Measurements from ENCODE around the gene COPRS.

The COPRS gene

DNA sequence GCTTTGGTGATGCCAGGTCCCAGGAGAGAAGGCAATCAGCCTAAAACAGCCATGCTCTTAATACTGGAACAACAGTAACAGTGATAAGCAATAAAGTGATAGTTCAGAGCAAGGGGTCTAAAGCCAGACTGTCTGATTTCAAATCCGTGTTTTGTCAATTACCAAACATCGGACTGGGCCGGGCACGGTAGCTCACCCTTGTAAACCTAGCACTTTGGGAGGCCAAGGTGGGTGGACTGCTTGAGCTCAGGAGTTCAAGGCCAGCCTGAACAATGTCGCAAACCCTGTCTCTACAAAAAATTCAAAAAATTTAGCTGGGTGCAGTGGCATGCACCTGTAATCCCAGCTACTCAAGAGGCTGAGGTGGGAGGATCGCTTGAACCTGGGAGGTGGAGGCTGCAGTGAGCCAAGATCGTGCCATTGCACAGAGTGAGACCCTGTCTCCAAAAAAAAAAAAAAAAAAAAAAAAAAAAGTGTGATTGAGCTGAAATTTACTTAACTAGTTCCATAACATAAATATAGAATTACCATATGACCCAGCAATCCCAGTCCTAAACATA lies 5.1 kb downstream of the COPRS start:
- no peak for TF ChIP-seq CTCF (IDR thresholded peaks at IDR 0.05; ENCODE audit: low read depth, low read length, missing control alignments)
- DNase-seq (ENCODE audit: low read depth), result no peak
- H3K4me3 ChIP-seq (ENCODE audit: low read depth, low read length), result no peak overlapping the region

- no peak for DNase-seq (ENCODE audit: low read depth)
- TF ChIP-seq CTCF (IDR thresholded peaks at IDR 0.05; ENCODE audit: low read depth, low read length, missing control alignments), result no peak
- H3K4me3 ChIP-seq (ENCODE audit: low read depth, low read length), result no peak overlapping the region
Observed at GRCh38 chr17:31845291-31845690, 13.8 kb downstream of the COPRS start.

- no peak overlapping the region for H3K4me3 ChIP-seq (ENCODE audit: low read depth, low read length)
- no peak for TF ChIP-seq CTCF (IDR thresholded peaks at IDR 0.05; ENCODE audit: low read depth, low read length, missing control alignments)
- DNase-seq (ENCODE audit: low read depth), result no peak
Observed at GRCh38 chr17:31843070-31843745, 15.8 kb downstream of the COPRS start.

GRCh38 chr17:31842195-31843069 lies 16.6 kb downstream of the COPRS start:
- no peak for DNase-seq (ENCODE audit: low read depth)
- H3K4me3 ChIP-seq (ENCODE audit: low read depth, low read length), result no peak overlapping the region
- TF ChIP-seq CTCF (IDR thresholded peaks at IDR 0.05; ENCODE audit: low read depth, low read length, missing control alignments), result peak; percentile 89

DNA sequence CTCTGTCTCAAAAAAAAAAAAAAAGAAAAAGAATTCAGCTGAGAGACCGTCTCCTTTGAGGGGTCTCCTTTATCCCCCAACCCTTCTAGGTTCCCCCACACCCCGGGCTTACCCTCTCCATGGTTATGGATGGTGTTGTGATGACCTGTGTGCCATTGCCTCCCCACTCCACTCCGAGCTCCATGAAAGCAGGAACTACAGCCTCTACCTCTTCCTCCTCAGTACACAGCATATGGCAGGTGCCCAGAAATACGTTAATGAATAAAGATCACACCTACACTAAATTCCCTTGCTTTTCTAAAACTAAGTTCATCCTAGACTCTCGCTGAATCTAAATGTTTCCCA lies 17.2 kb downstream of the COPRS start:
- H3K4me3 ChIP-seq (ENCODE audit: low read depth, low read length), result no peak overlapping the region
- no peak for DNase-seq (ENCODE audit: low read depth)
- no peak for TF ChIP-seq CTCF (IDR thresholded peaks at IDR 0.05; ENCODE audit: low read depth, low read length, missing control alignments)

DNA sequence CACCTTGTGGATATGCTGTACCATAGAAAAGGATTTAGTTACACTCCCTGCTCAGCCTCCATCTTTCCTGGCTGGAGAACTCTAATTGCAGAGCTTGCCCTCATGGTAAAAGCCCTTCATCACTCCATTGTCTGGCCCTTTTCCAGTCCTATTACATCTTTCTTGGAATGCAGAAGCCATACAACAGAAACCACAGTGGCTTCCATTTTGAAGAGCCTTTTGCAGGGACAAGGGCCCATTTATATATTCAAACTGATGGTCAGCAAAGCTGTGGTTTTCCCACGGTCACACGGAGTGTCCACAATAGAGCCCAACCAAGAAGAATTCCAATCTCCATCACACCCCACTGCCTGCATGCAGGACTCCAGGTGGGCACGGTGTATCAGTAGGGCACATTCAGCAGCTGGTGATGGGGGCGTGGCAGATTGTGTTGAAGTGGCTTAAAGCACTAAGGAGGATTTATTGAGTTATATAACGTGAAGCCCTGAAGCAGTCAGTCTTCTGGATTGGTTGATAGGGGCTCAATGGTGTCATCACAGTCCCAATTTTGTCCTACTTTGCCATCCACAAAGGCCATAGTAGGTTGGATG lies 20.3 kb downstream of the COPRS start:
- no peak for TF ChIP-seq CTCF (IDR thresholded peaks at IDR 0.05; ENCODE audit: low read depth, low read length, missing control alignments)
- H3K4me3 ChIP-seq (ENCODE audit: low read depth, low read length), result no peak overlapping the region
- no peak for DNase-seq (ENCODE audit: low read depth)
